Neural cell (in vitro differentiated cells): ENCODE data around the gene KRTAP5-4.

Source experiments
- EP300 ChIP-seq: fragments of 450-650 bp; conservative IDR thresholded peaks from 2 replicates; pipeline ENCODE4 v1.6.1; 2014; ENCODE audit warnings: antibody characterized with exemption, mild to moderate bottlenecking, moderate library complexity; ENCODE audit not compliant: poor library complexity, severe bottlenecking
- EZH2 ChIP-seq: fragments of 200-600, 300-800 bp; shearing (Covaris generic), sonication (generic); IDR thresholded peaks from 2 replicates; pipeline ENCODE4 v1.6.1; 2014; ENCODE audit warnings: antibody characterized with exemption, low read length, borderline replicate concordance, mild to moderate bottlenecking; ENCODE audit not compliant: insufficient read depth, poor library complexity, severe bottlenecking
- MXI1 ChIP-seq: fragments of 450-650 bp; conservative IDR thresholded peaks from 2 replicates; pipeline ENCODE4 v1.6.1; 2014; ENCODE audit warnings: antibody characterized with exemption, mild to moderate bottlenecking; ENCODE audit not compliant: poor library complexity, severe bottlenecking
- POLR2AphosphoS5 ChIP-seq: IDR thresholded peaks from 2 replicates; pipeline ENCODE4 v1.6.1; 2012
- RAD21 ChIP-seq: fragments of 450-650 bp; conservative IDR thresholded peaks from 2 replicates; pipeline ENCODE4 v1.6.1; 2014; ENCODE audit warnings: antibody characterized with exemption, mild to moderate bottlenecking, moderate library complexity
- TAF1 ChIP-seq: IDR thresholded peaks from 2 replicates; pipeline ENCODE4 v1.6.1; 2012; ENCODE audit warnings: low read depth
- TF ChIP-seq, protein P1 (sequence below): fragments of 450-650 bp; IDR thresholded peaks from 2 replicates; pipeline ENCODE4 v1.5.1; 2014; ENCODE audit warnings: antibody characterized with exemption, mild to moderate bottlenecking, moderate library complexity; ENCODE audit not compliant: poor library complexity, severe bottlenecking
- TF ChIP-seq, protein P2 (sequence below): IDR thresholded peaks from 2 replicates; pipeline ENCODE4 v1.6.1; 2012; ENCODE audit warnings: borderline replicate concordance

DNA sequence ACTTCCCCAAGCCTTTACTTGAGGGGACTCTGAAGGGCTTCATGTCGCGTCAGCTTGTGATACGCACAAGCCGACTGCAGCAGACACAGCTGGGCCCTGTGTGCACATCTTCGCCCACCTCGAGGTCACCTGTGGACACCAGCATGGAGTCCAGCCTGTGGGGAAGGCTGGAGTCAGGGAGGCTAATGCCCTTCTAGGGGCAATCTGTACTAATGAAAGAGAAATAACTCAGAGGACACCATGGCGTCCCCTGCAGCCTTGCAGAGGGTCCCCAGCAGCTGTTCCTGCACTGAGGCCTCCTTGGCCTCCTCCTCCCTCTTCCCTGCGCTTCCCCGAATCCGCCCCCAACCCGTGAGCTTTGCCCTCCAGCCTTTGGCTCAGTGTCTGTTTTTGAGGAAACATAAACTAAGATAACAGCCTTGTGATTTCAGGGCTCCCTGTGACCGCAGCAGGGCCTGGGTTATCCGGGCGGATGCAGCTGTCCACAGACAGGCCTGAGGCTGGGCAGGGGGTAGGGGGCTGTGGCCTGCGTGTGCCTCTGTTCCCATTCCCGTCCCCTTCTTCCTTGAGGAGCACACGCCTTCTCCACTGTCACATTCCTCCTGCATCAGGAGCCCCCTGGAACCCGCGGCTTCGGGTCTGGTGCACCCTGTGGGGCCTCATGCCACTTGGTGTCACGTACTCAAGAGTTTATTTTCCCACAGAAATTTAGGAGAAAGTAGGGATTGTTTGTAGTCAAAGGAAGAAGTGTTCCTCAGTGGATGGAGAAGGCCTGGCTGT is 32.6 kb upstream of the KRTAP5-4 start:
- TF ChIP-seq, protein P1, sequence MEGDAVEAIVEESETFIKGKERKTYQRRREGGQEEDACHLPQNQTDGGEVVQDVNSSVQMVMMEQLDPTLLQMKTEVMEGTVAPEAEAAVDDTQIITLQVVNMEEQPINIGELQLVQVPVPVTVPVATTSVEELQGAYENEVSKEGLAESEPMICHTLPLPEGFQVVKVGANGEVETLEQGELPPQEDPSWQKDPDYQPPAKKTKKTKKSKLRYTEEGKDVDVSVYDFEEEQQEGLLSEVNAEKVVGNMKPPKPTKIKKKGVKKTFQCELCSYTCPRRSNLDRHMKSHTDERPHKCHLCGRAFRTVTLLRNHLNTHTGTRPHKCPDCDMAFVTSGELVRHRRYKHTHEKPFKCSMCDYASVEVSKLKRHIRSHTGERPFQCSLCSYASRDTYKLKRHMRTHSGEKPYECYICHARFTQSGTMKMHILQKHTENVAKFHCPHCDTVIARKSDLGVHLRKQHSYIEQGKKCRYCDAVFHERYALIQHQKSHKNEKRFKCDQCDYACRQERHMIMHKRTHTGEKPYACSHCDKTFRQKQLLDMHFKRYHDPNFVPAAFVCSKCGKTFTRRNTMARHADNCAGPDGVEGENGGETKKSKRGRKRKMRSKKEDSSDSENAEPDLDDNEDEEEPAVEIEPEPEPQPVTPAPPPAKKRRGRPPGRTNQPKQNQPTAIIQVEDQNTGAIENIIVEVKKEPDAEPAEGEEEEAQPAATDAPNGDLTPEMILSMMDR = no peak
- TF ChIP-seq POLR2AphosphoS5 = no peak
- no peak for TF ChIP-seq RAD21
- TF ChIP-seq EZH2 = no peak
- TF ChIP-seq, protein P2, sequence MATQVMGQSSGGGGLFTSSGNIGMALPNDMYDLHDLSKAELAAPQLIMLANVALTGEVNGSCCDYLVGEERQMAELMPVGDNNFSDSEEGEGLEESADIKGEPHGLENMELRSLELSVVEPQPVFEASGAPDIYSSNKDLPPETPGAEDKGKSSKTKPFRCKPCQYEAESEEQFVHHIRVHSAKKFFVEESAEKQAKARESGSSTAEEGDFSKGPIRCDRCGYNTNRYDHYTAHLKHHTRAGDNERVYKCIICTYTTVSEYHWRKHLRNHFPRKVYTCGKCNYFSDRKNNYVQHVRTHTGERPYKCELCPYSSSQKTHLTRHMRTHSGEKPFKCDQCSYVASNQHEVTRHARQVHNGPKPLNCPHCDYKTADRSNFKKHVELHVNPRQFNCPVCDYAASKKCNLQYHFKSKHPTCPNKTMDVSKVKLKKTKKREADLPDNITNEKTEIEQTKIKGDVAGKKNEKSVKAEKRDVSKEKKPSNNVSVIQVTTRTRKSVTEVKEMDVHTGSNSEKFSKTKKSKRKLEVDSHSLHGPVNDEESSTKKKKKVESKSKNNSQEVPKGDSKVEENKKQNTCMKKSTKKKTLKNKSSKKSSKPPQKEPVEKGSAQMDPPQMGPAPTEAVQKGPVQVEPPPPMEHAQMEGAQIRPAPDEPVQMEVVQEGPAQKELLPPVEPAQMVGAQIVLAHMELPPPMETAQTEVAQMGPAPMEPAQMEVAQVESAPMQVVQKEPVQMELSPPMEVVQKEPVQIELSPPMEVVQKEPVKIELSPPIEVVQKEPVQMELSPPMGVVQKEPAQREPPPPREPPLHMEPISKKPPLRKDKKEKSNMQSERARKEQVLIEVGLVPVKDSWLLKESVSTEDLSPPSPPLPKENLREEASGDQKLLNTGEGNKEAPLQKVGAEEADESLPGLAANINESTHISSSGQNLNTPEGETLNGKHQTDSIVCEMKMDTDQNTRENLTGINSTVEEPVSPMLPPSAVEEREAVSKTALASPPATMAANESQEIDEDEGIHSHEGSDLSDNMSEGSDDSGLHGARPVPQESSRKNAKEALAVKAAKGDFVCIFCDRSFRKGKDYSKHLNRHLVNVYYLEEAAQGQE = no peak
- TF ChIP-seq EP300 = no peak
- no peak for TF ChIP-seq TAF1
- TF ChIP-seq MXI1 = no peak
